ENCODE results near the gene HHIPL1.

The HHIPL1 gene

DNA sequence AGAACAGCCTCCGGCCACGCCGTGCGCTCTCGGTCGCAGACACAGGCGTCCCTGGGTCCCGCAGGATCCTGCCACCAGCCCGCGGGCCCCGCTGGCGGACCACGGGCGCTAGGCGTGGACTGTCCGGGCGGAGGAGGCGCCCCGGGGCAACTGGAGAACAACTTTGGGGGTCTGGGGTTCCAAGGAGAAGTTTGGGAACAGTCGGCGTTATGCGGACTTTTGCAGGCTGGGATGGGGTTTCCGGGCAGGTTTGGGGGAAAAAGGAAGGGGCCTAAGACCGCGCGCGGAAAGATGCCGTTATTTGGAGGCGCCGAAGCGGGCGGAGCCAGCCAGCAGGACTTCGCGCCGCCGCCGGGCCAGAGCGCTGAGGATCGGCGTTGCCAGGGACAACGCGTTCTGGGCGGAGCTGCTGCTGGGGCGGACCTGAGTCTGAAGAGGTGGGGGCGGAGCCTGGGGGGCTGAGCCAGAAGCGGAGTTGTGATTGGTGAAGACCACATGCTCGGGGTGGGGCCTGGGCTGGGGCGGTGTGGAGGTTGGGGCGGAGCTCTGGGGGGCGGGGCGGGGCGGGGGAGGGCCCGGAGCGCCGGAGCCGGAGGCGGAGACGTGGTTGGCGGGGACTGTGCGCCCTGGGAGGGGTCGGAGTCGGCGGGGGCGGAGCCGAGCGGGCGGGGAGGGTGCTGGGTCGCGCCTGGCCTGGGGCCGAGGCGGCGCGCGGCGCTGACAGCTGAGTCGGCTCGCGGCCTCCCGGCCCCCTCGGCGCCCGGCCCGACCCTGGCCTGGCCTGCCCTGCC is 38.9 kb downstream of the HHIPL1 start, which contains the start of gene CYP46A1:
TSS of gene CYP46A1 (plus strand) at position 680 of the 791 bp plus-strand sequence. CDS start 120 bp downstream, outside the sequence.
- TF ChIP-seq CTCF (IDR thresholded peaks at IDR 0.05) = no peak

- no peak for TF ChIP-seq CTCF (IDR thresholded peaks at IDR 0.05)
These were observed 39.5 kb downstream of the HHIPL1 start for GRCh38 chr14:99684410-99684934.

- no peak for TF ChIP-seq CTCF (IDR thresholded peaks at IDR 0.05)
These were observed 40.2 kb downstream of the HHIPL1 start for GRCh38 chr14:99685151-99685591.

GRCh38 chr14:99685596-99685995 is 40.7 kb downstream of the HHIPL1 start:
- no peak for TF ChIP-seq CTCF (IDR thresholded peaks at IDR 0.05)

DNA sequence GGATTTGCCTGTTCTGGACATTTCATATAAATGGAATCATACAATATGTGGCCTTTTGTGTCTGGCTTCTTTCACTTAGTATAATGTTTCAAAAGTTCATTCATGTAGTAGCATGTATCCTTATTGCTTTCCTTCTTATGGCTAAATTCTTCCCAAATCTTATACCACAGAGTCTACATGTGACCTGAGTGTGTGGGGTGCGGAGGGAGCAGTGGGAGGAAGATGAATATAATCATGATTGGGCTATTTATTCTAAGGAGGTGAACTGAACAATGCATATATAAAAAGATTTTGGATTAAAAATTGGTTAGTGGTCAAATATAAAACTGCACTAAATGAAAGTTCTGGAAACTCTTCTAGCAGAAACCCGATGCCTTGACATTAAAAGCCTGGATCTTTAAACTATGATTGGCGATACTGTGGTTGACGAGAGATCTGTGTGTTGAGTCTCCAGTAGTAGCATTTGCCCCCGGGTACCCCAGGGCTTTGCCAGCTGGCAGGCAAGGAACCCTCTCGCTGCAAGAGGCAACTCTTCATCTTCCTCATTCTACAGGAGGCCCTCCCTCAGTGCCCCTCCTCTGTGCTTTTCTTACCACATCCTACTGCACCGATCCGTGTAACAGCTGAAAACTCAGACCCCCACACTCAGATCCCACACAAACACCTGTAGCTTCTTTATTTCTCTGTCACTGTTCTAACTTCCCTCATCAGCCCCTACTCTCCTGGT is 41.8 kb downstream of the HHIPL1 start:
- no peak for TF ChIP-seq CTCF (IDR thresholded peaks at IDR 0.05)

DNA sequence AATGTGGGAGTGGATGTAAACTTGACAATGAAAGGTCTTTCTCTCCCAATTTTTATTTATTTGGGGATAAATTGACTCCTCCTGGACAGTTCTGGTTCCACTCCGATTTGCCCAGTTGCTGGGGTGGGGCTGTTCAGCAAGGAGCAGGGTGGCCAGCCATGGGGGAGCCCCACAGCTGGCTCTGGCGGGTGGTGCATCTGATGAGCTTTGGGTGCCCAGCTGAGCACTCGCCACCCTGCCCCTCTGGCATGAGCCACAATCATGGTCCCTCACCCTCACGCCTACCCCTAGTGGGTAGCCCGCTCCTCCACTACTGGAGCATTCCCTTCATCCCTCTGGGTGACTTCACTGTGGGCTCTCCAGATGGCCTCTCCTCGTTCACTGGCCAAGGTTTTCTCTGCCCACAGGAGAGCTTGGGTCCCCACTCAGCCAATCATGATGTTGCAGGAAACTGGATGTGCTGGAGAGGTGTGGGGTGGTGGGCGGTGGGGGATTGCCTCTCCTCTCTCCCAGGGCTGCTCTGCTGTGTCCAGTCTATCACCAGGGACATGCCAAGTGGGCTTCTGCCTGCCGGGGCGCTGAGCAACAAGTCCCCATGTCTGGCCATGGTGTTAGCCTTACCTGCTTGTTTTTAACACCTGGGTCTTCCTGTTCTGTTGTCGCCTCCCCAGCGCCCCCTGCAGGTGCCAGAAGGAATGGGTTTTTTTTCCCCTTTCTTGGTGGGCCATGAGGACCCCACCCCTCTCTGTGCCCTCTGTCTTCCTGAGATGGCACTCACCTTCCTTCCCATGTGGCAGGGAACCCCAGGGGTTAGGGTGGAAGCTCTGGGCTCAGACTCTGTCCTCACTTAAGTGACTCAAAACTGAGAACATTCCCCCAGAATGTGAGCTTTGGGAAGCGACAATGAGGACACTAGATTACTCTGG is 42.6 kb downstream of the HHIPL1 start:
- TF ChIP-seq CTCF (IDR thresholded peaks at IDR 0.05) = peak; percentile 90

DNA sequence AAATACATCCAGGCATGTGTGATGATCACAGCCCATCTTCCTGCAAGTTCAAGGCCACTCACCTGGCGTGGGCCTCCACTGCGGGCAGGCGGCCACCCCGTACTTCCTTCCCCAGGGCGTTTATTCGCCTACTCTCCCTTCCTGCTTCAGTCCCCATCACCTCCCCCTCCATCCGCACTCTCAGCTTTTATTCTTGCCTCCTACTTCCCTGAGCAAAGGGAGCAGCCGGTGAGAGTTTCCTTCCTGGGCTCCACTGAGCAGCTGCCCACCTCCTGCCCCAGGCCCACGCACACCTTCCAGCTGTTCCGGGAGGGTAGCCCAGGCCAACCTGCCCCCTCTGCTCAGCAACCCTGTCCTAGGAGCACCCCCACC is 43.3 kb downstream of the HHIPL1 start:
- TF ChIP-seq CTCF (IDR thresholded peaks at IDR 0.05) = no peak
